ENCODE data around the gene IGF2. TPM values are rescaled to one million over a fixed set of nuclear protein-coding genes. Genes with fewer than 3 reads are reported as not detected.

Gene IGF2
- total and polyA plus RNA-seq, 2 donors (not counting 1 experiment from before 2014, with no cell fraction given): not detected

GRCh38 chr11:2156416-2157182 lies 17.4 kb upstream of the IGF2 start:
- Mint-ChIP-seq H3K27ac (no peak overlapping the region), H3K27me3 (no peaks in the 10 kb centered on the region), H3K4me1 (peaks cover 4% of the 10 kb centered on the region), H3K4me3 (no peak overlapping the region), H3K9me3 (ENCODE audit: insufficient read depth) (no peaks in the 10 kb centered on the region)
- POLR2A ChIA-PET: no interaction called here
- H3K4me3 ChIP-seq (ENCODE audit: control extremely low read depth in 1 of 5, extremely low read depth in 1 of 5, insufficient read depth in 1 of 5, low read depth in 2 of 5, low read length in 4 of 5): no peak overlapping the region
- no peak overlapping the region for H3K9ac ChIP-seq (ENCODE audit: low read length)
- intact Hi-C loops (cut with micrococcal nuclease): no loop called here
- H3K9me3 ChIP-seq (ENCODE audit: control extremely low read depth in 1 of 3, control insufficient read depth in 2 of 3, insufficient read depth in 1 of 3, low read length in 2 of 3): no peaks in the 10 kb centered on the region
- H3K27me3 ChIP-seq (replicated peaks in 1 of 4; ENCODE audit: control extremely low read depth in 1 of 4, control insufficient read depth in 3 of 4, insufficient read depth in 4 of 4, low read length in 3 of 4): peaks cover 0 to 5% (median 2%) of the 10 kb centered on the region in 4 experiments
- DNase-seq (peak; percentile 49), ATAC-seq (ENCODE audit: low read depth) (no peak)
- H3K36me3 ChIP-seq (replicated peaks in 1 of 2; ENCODE audit: control extremely low read depth in 1 of 2, control insufficient read depth in 1 of 2, extremely low read depth in 1 of 2, insufficient read depth in 2 of 2, low read length in 1 of 2): no peaks in the 10 kb centered on the region
- H2AFZ ChIP-seq (ENCODE audit: insufficient read depth, low read depth, low read length, poor library complexity, severe bottlenecking): no peak overlapping the region
- CTCF ChIA-PET: interaction anchor here (0.6 to 2.5 kb wide), 3 partner anchors 11 to 503 kb away, joined by 3 to 19 read pairs (median 10); no protein-coding TSS in a partner anchor
- no peaks in the 10 kb centered on the region for H3K79me2 ChIP-seq (ENCODE audit: control insufficient read depth, insufficient read depth, low read length)
- no peak for TF ChIP-seq EZH2 (IDR thresholded peaks at IDR 0.05; ENCODE audit: borderline replicate concordance, insufficient read depth, low read depth, low read length, poor library complexity, severe bottlenecking)
- peak; percentile 68 for TF ChIP-seq CTCF (IDR thresholded peaks at IDR 0.05)
- H3K4me2 ChIP-seq (replicated peaks; ENCODE audit: low read depth, low read length, poor library complexity, severe bottlenecking): no peak overlapping the region
- 38% methylated on average over 19 of the region's 19 CpGs for WGBS (ENCODE audit: insufficient coverage)
- no peaks in the 10 kb centered on the region for H4K20me1 ChIP-seq (ENCODE audit: control insufficient read depth, insufficient read depth, low read length, poor library complexity, severe bottlenecking)
- peaks cover 3 to 5% of the 10 kb centered on the region in 2 donors for H3K4me1 ChIP-seq (ENCODE audit: control insufficient read depth in 2 of 2, insufficient read depth in 2 of 2, low read length in 2 of 2)
- H3K27ac ChIP-seq (ENCODE audit: low read length in 2 of 2): no peak overlapping the region

GRCh38 chr11:2155511-2155910 lies 16.3 kb upstream of the IGF2 start:
- peaks cover 10% of the 10 kb centered on the region for H3K4me1 Mint-ChIP-seq

More at GRCh38 chr11:2155511-2155910, 16.3 kb upstream of the IGF2 start:
- H3K9ac ChIP-seq (ENCODE audit: low read length): no peak overlapping the region
- POLR2A ChIA-PET: no interaction called here
- CTCF ChIA-PET: interaction anchor here (1.1 to 2.5 kb wide), 3 partner anchors 117 to 502 kb away, joined by 3 to 19 read pairs (median 10); no protein-coding TSS in a partner anchor
- Mint-ChIP-seq H3K27ac (no peak overlapping the region), H3K9me3 (ENCODE audit: insufficient read depth) (no peaks in the 10 kb centered on the region), H3K27me3 (peaks cover 9% of the 10 kb centered on the region), H3K4me3 (no peak overlapping the region)
- WGBS (ENCODE audit: insufficient coverage): 90% methylated on average over 28 of the region's 29 CpGs
- no peaks in the 10 kb centered on the region for H3K36me3 ChIP-seq (replicated peaks in 1 of 2; ENCODE audit: control extremely low read depth in 1 of 2, control insufficient read depth in 1 of 2, extremely low read depth in 1 of 2, insufficient read depth in 2 of 2, low read length in 1 of 2)
- no peaks in the 10 kb centered on the region for H3K9me3 ChIP-seq (ENCODE audit: control extremely low read depth in 1 of 3, control insufficient read depth in 2 of 3, insufficient read depth in 1 of 3, low read length in 2 of 3)
- intact Hi-C loops (cut with micrococcal nuclease): no loop called here
- peaks cover 0 to 13% (median 4%) of the 10 kb centered on the region in 4 experiments for H3K27me3 ChIP-seq (replicated peaks in 1 of 4; ENCODE audit: control extremely low read depth in 1 of 4, control insufficient read depth in 3 of 4, insufficient read depth in 4 of 4, low read length in 3 of 4)
- peaks cover 5 to 9% of the 10 kb centered on the region in 2 donors for H3K4me1 ChIP-seq (ENCODE audit: control insufficient read depth in 2 of 2, insufficient read depth in 2 of 2, low read length in 2 of 2)
- no peak for TF ChIP-seq EZH2 (IDR thresholded peaks at IDR 0.05; ENCODE audit: borderline replicate concordance, insufficient read depth, low read depth, low read length, poor library complexity, severe bottlenecking)
- TF ChIP-seq CTCF (IDR thresholded peaks at IDR 0.05): no peak
- no peak overlapping the region for H3K4me2 ChIP-seq (replicated peaks; ENCODE audit: low read depth, low read length, poor library complexity, severe bottlenecking)
- no peak for ATAC-seq (ENCODE audit: low read depth)
- H3K4me3 ChIP-seq (ENCODE audit: control extremely low read depth in 1 of 5, extremely low read depth in 1 of 5, insufficient read depth in 1 of 5, low read depth in 2 of 5, low read length in 4 of 5): no peak overlapping the region
- no peaks in the 10 kb centered on the region for H3K79me2 ChIP-seq (ENCODE audit: control insufficient read depth, insufficient read depth, low read length)
- no peaks in the 10 kb centered on the region for H4K20me1 ChIP-seq (ENCODE audit: control insufficient read depth, insufficient read depth, low read length, poor library complexity, severe bottlenecking)
- DNase-seq: no peak
- no peak overlapping the region for H3K27ac ChIP-seq (ENCODE audit: low read length in 2 of 2)
- H2AFZ ChIP-seq (ENCODE audit: insufficient read depth, low read depth, low read length, poor library complexity, severe bottlenecking): no peak overlapping the region

Data from B cell (primary cell).